Type B pancreatic cell (in vitro differentiated cells): Measurements from ENCODE around the gene B3GALT4. TPM values are rescaled to one million over a fixed set of nuclear protein-coding genes. Genes with fewer than 3 reads are reported as not detected.

Experiments used
- DNase-seq: peaks from one replicate; pipeline ENCODE4 v3.0.0; 2021; ENCODE audit warnings: mixed read lengths; ENCODE audit not compliant: unreplicated experiment; ENCODE audit errors: extremely low spot score
- H3K27ac Mint-ChIP-seq: 2 replicates; pipeline ENCODE4 v1.8.0; 2021; ENCODE audit warnings: mild to moderate bottlenecking, mixed read lengths
- H3K27me3 Mint-ChIP-seq: 2 replicates; pipeline ENCODE4 v1.8.0; 2021; ENCODE audit warnings: mixed read lengths
- H3K36me3 Mint-ChIP-seq: 2 replicates; pipeline ENCODE4 v1.8.0; 2021; ENCODE audit warnings: mixed read lengths
- H3K4me1 Mint-ChIP-seq: one replicate; pipeline ENCODE4 v1.8.0; 2021; ENCODE audit warnings: mixed read lengths; ENCODE audit not compliant: unreplicated experiment
- H3K4me3 Mint-ChIP-seq: 2 replicates; pipeline ENCODE4 v1.8.0; 2021; ENCODE audit warnings: mild to moderate bottlenecking, mixed read lengths
- H3K9me3 Mint-ChIP-seq: 2 replicates; pipeline ENCODE4 v1.8.0; 2021; ENCODE audit warnings: mixed read lengths
- CTCF ChIP-seq: fragments of 200-600 bp; sonication (generic); conservative IDR thresholded peaks from 2 replicates; pipeline ENCODE4 v1.5.0; 2021; ENCODE audit warnings: antibody characterized with exemption, mild to moderate bottlenecking
- total RNA-seq: library from RNA; stranded (reverse); gene quantifications from 2 replicates; pipeline ENCODE4 v1.2.1, GENCODE V29; 2021; ENCODE audit warnings: low replicate concordance

Gene B3GALT4
- total RNA-seq, 1 donor from 2014 or later, result 10.1 TPM

DNA sequence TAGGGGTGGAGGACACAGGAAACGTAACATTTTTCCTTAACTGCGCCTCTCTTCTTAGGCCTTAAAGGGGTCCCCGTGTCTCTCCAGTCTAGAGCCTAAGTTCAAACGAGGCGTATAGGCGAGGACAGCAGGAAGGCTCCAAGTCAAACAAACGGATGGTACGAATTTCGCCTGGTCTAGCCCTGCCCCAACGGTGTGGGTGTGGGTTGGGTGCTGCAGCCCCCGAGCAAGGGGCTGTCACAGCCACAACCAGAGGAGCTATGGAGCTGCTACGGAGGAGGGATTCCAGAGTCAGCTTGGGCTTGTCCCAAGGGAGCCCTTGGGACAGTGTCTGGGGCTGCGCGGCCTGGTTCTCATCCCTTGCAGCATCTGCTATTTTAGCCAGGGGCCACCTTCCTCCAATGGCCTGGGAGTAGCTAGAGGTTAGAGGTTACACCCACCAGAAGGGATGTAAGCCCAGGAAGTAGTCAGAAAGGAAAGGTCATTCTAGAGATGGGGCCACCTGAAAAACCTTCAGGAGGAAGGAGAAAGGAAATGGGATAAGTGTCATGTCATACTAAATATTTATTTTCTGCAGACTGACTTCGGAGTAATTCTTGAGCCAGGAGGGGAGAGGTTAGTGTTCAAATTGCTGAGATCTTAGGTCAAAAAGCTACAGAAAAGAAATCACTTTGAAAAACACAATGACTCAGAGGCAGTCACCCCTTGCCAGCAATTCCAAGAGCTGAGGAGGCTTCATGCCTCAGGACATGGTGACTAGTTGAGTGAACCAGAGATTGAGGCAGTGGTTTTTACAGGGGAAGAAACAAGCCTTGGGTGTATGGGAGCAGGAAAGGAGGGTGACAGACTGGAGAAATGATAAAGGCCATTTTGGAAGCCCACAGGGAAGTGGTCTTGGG lies 26.9 kb upstream of the B3GALT4 start:
- no peak for DNase-seq
- peaks cover 16% of the 10 kb centered on the region for H3K36me3 Mint-ChIP-seq
- peak overlapping the region; percentile 96 for H3K27ac Mint-ChIP-seq
- peaks cover 8% of the 10 kb centered on the region for H3K27me3 Mint-ChIP-seq
- H3K9me3 Mint-ChIP-seq, result no peaks in the 10 kb centered on the region
- no peak for TF ChIP-seq CTCF
- H3K4me1 Mint-ChIP-seq, result peaks cover 28% of the 10 kb centered on the region
- peak overlapping the region; percentile 95 for H3K4me3 Mint-ChIP-seq

DNA sequence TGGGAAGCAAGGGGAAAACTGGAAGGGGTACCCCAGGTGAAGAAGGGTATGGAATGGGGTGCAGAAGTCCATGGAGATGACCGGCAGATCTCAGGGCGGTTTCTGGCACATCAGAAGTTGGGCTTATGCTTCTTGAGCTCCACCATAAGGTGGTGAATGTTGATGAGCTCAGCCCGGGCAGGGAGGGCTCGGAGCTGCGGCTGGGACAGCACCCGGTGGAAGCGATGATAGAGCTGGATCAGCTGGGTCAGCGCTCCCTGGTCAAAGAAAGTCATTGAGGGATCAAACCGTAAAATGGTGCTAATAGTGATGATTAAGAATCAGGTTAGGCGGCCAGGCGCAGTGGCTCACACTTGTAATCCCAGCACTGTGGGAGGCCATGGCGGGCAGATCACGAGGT lies 26.2 kb upstream of the B3GALT4 start:
- no peak for DNase-seq
- H3K27me3 Mint-ChIP-seq, result peaks cover 8% of the 10 kb centered on the region
- H3K4me1 Mint-ChIP-seq, result peaks cover 28% of the 10 kb centered on the region
- peaks cover 16% of the 10 kb centered on the region for H3K36me3 Mint-ChIP-seq
- TF ChIP-seq CTCF, result no peak
- peak overlapping the region; percentile 96 for H3K27ac Mint-ChIP-seq
- no peaks in the 10 kb centered on the region for H3K9me3 Mint-ChIP-seq
- no peak overlapping the region for H3K4me3 Mint-ChIP-seq

- Mint-ChIP-seq H3K9me3 (no peaks in the 10 kb centered on the region), H3K27ac (peak overlapping the region; percentile 71), H3K4me1 (peaks cover 28% of the 10 kb centered on the region), H3K27me3 (peaks cover 2% of the 10 kb centered on the region), H3K4me3 (peak overlapping the region; percentile 67), H3K36me3 (peaks cover 19% of the 10 kb centered on the region)
- TF ChIP-seq CTCF, result no peak
- DNase-seq, result no peak
Measured at GRCh38 chr6:33251395-33252012, 25.4 kb upstream of the B3GALT4 start.

GRCh38 chr6:33252759-33253158 lies 24.2 kb upstream of the B3GALT4 start:
- no peak for TF ChIP-seq CTCF
- H3K4me1 Mint-ChIP-seq, result peaks cover 28% of the 10 kb centered on the region
- no peak for DNase-seq
- H3K36me3 Mint-ChIP-seq, result peaks cover 19% of the 10 kb centered on the region
- H3K4me3 Mint-ChIP-seq, result no peak overlapping the region
- H3K27ac Mint-ChIP-seq, result no peak overlapping the region
- no peaks in the 10 kb centered on the region for H3K27me3 Mint-ChIP-seq
- H3K9me3 Mint-ChIP-seq, result no peaks in the 10 kb centered on the region

DNA sequence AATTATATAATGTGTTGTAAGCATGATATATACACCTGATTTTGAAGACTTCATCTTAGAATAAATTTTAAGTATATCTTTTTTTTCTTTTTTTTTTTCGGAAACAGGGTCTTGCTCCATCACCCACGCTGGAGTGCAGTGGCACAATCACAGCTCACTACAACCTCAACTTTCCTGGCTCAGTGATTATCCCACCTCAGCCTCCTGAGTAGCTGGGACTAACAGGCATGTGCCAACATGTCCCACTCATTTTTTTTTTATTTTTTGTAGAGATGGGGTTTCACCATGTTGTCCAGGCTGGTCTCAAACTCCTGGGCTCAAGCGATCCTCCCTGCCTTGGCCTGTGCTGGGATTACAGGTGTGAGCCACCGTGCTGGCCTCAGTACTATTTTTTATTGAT lies 22.3 kb upstream of the B3GALT4 start:
- Mint-ChIP-seq H3K27ac (no peak overlapping the region), H3K27me3 (no peaks in the 10 kb centered on the region), H3K4me1 (peaks cover 21% of the 10 kb centered on the region), H3K36me3 (peaks cover 19% of the 10 kb centered on the region), H3K4me3 (no peak overlapping the region), H3K9me3 (no peaks in the 10 kb centered on the region)
- DNase-seq, result no peak
- no peak for TF ChIP-seq CTCF
